HL-60/S4 treated with retinoic acid at 250 ng/mL for 4 days and 3 days (cell line): Measurements from ENCODE around the gene CLDN20.

Experiments used
- in situ Hi-C: fragments of 300-500 bp; cut with MboI; formaldehyde crosslinking; loops from 2 replicates; pipeline ENCODE4 v1.7.0; 2022; ENCODE audit warnings: low sequenced_read_pairs

Gene CLDN20

GRCh38 chr6:155245193-155245592, 18.6 kb upstream of the CLDN20 start:
- in situ Hi-C loops = no loop called here

GRCh38 chr6:155245831-155246230, 18.0 kb upstream of the CLDN20 start:
- in situ Hi-C loops = no loop called here

GRCh38 chr6:155246825-155247224, 17.0 kb upstream of the CLDN20 start:
- in situ Hi-C loops = no loop called here

- in situ Hi-C loops = no loop called here
Observed at GRCh38 chr6:155247618-155248007, 16.2 kb upstream of the CLDN20 start.

GRCh38 chr6:155248008-155249001, 15.5 kb upstream of the CLDN20 start:
- in situ Hi-C loops = no loop called here

GRCh38 chr6:155250701-155251381, 13.0 kb upstream of the CLDN20 start:
- in situ Hi-C loops = no loop called here

GRCh38 chr6:155252581-155252980, 11.2 kb upstream of the CLDN20 start:
- in situ Hi-C loops = no loop called here

- in situ Hi-C loops = no loop called here
Observed at GRCh38 chr6:155253337-155253736, 10.5 kb upstream of the CLDN20 start.

- in situ Hi-C loops = no loop called here
Observed at GRCh38 chr6:155254139-155254538, 9.7 kb upstream of the CLDN20 start.

GRCh38 chr6:155256122-155256795, 7.6 kb upstream of the CLDN20 start:
- in situ Hi-C loops = no loop called here

GRCh38 chr6:155257796-155258195, 6.0 kb upstream of the CLDN20 start:
- in situ Hi-C loops = no loop called here

GRCh38 chr6:155259204-155259603, 4.6 kb upstream of the CLDN20 start:
- in situ Hi-C loops = no loop called here

GRCh38 chr6:155259897-155260296, 3.9 kb upstream of the CLDN20 start:
- in situ Hi-C loops = no loop called here

GRCh38 chr6:155260686-155261085, 3.1 kb upstream of the CLDN20 start:
- in situ Hi-C loops = no loop called here

GRCh38 chr6:155261111-155261900, 2.5 kb upstream of the CLDN20 start:
- in situ Hi-C loops = no loop called here

GRCh38 chr6:155262655-155263054, 1.2 kb upstream of the CLDN20 start:
- in situ Hi-C loops = no loop called here

- in situ Hi-C loops = no loop called here
Observed at GRCh38 chr6:155264693-155265320, 994 bp downstream of the CLDN20 start.

- in situ Hi-C loops = no loop called here
Observed at GRCh38 chr6:155265843-155266535, 2.2 kb downstream of the CLDN20 start.

GRCh38 chr6:155267411-155267810, 3.6 kb downstream of the CLDN20 start:
- in situ Hi-C loops = no loop called here
